Head of caudate nucleus (tissue), 42 donors: ENCODE data around the gene OVCH2.

Source experiments
- DNase-seq, 42 donors: peaks; one replicate each; pipeline versions ENCODE4 v3.0.0 to v3.0.0-alpha.2; 2020 to 2021; ENCODE audit warnings: mixed read lengths in 7 of 42
- intact Hi-C: fragments of 100-400 bp; cut with DNase I; formaldehyde crosslinking; loops from one replicate; pipeline ENCODE4 v1.15.0; 2022

The OVCH2 gene

GRCh38 chr11:7648264-7648663, 58.0 kb downstream of the OVCH2 start:
- DNase-seq = peak in 1 of 42 donors; percentile 24
- intact Hi-C loops = no loop called here

DNA sequence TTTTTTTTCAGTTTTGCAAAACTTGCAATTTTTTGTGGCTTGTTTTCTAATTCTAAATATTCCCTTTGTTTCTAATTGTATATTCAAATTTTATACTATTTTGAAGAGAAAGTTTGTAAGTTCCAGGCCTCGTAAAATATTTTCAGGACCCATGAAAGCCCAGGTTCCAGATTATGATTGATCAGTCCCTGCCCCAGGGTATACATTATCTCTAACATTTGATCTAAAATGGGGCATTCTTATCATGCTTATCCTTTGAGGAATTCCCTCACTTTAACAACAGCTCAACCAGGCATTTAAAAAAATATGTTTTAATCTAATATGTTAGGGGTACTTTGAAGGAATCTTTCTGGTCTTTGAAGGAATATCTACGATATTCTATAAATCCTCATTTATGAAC, 59.4 kb downstream of the OVCH2 start:
- intact Hi-C loops = no loop called here
- DNase-seq = no peak

DNA sequence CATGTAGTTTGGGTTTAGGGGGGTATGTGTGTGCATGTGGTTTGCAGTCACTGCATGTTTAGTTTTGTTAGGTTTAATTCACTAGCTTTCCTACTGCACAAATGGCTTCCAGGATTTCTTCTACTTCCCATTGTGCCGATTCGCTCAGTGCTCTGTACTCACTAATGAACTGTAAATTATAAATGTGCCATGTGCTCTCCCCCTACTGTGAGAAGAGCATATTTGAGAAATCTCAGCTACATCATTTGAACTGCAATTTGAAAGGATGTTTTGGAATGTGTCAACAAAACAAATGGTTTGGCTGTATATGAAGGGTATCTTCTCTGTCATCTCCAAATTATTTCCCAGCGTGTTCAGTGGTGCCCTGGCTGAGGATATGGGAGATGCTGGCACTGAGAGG, 61.1 kb downstream of the OVCH2 start:
- intact Hi-C loops = no loop called here
- DNase-seq = no peak

DNA sequence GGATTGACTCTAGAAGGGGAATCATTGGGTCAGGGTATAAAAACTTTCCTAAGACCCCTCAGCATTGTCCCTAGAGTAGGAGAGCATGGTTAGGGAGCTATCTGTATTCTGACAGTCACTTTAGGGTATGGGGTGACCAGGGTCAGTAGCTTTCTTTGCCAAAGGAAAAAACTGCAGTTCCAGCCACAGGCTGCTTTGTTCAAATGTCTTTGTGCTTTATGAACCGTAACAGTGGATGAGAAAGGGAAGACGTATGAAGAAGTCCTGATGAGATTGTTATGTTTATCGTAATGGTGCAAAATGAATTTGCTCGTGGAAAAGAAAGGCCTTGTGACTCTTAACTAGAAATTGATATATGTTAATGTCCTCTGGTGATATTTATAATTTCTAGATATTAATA, 63.0 kb downstream of the OVCH2 start:
- DNase-seq = no peak
- intact Hi-C loops = no loop called here

GRCh38 chr11:7642747-7643146, 63.5 kb downstream of the OVCH2 start:
- intact Hi-C loops = no loop called here
- DNase-seq = no peak

GRCh38 chr11:7640816-7641215, 65.5 kb downstream of the OVCH2 start:
- no peak for DNase-seq
- intact Hi-C loops = no loop called here

DNA sequence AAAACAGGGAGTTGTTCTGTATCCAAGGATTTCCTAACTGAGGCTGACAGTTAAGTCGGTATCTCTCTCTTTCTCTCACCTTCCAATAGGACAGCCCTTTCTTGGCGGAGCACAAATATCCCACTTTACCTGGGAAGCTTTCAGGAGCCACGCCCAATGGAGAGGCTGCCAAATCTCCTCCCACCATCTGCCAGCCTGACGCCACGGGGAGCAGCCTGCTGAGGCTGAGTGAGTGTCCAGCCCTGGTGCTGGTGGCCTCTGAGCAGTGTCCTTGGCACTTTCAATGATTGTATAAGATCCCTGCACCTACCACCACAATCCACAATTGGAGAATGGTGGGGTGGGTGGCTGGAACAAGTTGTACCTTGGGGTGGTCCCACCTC, 66.6 kb downstream of the OVCH2 start:
- peak in 1 of 42 donors; percentile 18 for DNase-seq
- intact Hi-C loops = no loop called here
